GM19372 (cell line): Measurements from ENCODE around the gene PIK3IP1.
A peak's percentile ranks its signal among the peaks of the same experiment; 100 is the strongest.

Experiments
- ATAC-seq: cut with Tn5 transposase; IDR thresholded peaks from one replicate; pipeline ENCODE4 v1.9.1; 2021; ENCODE audit warnings: mild to moderate bottlenecking, low read depth, moderate library complexity; ENCODE audit not compliant: unreplicated experiment

The PIK3IP1 gene

GRCh38 chr22:31313366-31314147 lies 21.3 kb upstream of the PIK3IP1 start:
- no peak for ATAC-seq

GRCh38 chr22:31308181-31308580 lies 15.9 kb upstream of the PIK3IP1 start:
- no peak for ATAC-seq

- ATAC-seq, result no peak
Measured at GRCh38 chr22:31305194-31305593, 12.9 kb upstream of the PIK3IP1 start.

DNA sequence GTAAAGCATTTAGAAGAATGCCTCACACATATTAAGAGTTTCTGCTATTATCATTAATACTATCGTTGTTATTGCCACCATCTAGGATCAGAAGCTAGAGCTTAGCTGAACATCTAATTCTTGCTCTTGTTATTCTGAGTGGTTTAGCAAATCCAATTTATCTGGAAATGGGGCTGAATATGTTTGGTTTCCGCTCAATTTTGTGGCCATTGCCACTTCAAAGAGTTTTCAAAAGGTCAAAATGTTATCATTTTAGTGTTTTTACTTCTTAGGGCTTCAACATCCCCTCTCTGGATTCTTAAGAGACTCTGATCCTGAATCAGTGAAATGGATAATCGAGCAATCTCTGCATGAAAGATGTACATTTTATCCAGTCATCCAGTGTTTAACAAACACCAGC lies 10.2 kb upstream of the PIK3IP1 start:
- ATAC-seq, result no peak

GRCh38 chr22:31302006-31302405 lies 9.7 kb upstream of the PIK3IP1 start:
- no peak for ATAC-seq

GRCh38 chr22:31300896-31301295 lies 8.6 kb upstream of the PIK3IP1 start:
- ATAC-seq, result no peak

DNA sequence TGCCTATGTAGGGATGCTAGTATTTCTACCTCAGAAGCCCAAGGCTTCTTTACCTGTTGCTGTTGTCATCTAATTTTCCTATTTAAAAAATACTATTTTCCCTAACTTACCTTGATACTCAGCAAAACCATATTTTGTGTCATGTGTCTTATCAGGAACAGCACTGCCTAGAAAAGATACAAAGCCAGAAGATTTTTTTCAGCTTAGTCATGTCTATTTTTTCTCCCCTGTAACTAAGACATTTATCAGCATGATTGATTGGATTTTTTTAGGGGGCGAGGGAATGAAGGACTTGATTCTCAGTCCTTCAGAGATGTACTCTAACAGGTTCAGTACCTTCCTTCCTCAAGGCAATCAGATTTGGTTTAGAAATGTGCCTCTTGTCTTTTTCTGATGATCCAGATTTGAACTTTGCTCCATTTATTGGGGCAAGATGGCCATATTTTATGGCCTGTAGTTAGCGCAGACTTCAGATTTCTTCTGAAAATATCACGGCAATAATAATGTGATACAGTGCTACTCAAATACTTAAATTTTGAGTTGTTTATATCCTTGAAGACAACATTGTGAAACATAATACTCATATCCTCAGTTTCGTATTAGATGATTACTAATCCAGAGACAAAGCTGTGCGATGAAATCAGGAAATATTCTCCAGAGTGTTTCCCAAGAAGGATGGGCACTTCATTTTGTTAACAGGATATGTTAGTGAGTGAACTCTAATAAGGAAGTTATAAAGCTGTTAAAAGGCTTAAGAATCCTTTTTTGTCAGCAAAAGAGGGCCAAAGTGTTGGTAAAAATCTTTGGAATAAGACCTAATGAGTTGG lies 3.8 kb upstream of the PIK3IP1 start:
- no peak for ATAC-seq

DNA sequence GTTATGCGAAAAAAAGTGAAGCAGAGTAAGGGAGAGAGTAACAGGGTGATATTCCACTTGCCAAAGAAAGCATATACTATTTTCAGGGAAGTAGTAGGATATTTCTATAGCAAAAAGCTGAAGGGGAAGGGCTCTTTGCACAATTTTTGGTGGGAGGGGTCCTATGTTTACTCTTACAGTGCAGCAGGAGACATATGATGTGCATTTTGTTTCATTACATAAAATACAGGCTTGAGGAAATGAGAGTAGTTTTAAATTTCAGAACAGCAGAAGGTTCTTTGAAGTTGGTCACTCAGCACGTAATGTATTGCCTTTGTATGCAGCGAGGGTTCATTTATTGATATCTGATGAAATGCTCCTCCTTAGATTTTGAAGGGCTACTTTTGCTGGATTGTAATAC lies 3.1 kb upstream of the PIK3IP1 start:
- ATAC-seq, result no peak

- no peak for ATAC-seq
Measured at GRCh38 chr22:31291481-31292235, 630 bp downstream of the PIK3IP1 start.

- peak; percentile 94 for ATAC-seq
Measured at GRCh38 chr22:31290494-31291471, 1.5 kb downstream of the PIK3IP1 start.

- ATAC-seq, result no peak
Measured at GRCh38 chr22:31289344-31289743, 2.9 kb downstream of the PIK3IP1 start.

- ATAC-seq, result no peak
Measured at GRCh38 chr22:31288496-31289240, 3.6 kb downstream of the PIK3IP1 start.

DNA sequence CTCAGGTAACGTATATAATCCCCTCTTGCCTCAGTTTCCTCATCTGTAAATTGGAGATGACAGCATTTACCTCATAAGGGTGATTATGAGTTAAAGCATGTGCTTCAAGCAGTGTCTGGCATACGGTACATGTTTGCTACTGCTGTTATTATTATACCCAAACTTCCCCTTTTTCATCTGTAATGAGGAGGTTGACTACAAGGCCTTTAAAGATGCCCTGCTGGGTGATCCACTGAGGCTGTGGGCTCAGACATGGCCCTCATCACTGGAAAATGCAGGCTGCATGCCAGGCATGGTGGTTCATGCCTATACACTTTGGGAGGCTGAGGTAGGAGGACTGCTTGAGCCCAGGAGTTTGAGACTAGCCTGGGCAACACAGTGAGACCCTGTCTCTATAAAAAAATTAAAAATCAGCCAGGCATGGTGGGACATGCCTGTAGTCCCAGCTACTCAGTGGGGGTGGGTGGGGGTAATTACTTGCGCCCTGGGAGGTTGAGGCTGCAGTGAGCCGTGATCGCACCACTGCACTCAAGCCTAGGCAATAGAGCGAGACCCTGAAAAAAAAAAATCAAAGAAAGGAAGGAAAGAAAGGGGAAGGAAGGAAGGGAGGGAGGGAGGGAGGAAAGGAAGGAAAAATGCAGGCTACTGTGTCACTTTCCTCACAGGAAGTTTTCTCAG lies 4.3 kb downstream of the PIK3IP1 start:
- no peak for ATAC-seq

DNA sequence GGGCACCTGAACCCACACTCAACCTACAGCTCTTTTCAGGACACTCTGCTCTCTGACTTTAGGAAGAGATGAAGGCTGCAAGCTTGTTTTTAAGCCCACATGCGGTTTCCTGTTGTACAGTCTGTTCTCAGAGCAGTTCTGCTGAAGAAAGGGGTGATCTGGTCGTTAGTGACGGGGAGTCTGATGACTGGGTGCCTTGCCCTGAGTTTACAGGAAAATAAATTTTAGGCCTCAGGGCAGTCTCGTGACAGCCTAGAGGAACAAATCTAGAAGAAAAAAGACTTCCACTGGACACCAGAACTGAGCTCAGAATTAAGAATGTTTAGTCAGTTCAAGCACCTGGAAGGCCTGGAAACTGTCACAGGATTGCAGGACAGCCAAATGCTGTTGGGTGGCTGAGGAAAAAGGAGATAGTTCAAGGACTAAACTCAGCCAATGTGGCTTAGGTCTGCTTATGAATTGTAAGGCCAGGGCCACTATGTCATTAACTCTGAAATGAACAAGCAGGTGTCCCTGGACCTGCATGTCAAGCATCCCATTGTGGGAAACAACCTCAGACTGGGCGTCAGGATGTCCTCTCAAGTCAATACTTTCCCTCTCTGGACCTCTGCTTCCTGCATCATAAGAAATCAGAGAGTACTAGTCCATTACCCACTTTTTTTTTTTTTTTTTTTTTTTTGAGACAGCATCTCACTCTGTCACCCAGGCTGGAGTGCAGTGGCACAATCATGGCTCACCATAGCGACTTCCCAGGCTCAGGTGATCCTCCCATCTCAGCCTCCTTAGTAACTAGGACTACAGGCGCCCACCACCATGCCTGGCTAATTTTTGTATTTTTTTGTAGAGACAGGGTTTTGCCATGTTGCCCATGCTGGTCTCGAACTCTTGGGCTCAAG lies 5.7 kb downstream of the PIK3IP1 start:
- no peak for ATAC-seq

- no peak for ATAC-seq
Measured at GRCh38 chr22:31284281-31285155, 7.8 kb downstream of the PIK3IP1 start.

DNA sequence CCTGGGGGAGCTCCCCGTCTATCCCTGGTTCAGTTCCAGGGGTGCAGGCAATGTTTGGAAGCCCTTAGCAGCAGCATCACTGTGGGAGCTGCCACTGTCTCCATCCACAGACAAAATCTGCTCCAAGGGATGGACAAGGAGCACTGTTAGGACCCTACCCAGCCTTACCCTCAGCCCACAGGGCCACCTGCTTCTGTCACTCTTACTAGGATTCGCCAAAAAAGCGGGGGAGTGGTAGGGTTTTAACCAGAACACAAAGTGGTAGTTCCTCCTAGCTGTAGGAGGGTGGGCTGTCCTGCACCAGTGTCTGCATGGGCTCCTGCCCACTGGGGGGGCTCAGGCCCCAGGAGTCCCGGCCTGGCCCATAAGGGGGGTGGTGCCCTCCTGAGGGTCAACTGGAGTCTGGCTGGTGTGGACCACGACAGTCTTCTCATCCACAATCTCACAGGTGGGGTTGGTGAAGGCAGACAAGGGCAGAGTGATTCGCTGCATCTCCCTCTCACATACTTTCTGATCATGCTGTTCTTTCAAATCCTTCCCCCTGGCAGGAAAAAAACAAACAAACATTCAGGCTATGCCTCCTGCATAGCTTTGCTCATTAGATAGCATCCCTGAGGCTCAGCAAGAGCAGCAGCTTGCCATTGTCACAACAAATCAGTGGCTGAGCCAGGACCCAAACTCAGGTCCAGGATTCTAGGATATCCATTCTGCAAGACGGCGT lies 9.4 kb downstream of the PIK3IP1 start:
- no peak for ATAC-seq
